Panc1 (cell line): ENCODE data around the gene KRT15. TPM values are rescaled to one million over a fixed set of nuclear protein-coding genes. Genes with fewer than 3 reads are reported as not detected.

ENCODE experiments used
- ATAC-seq: fragments of 200-7000 bp; cut with Tn5 transposase; 2 replicates; pipeline ENCODE4 v1.9.1; 2020; ENCODE audit warnings: mild to moderate bottlenecking, moderate library complexity
- BruUV-seq: library from RNA; stranded (reverse); fragments of 400-500 nt; replicated peaks from 2 replicates; lab custom pipeline; 2021; lab: Mats Ljungman, UMichigan
- CTCF ChIA-PET: fragments of 300-600 bp; sonication (Branson Sonifier 250); formaldehyde crosslinking; loops from one replicate; lab custom pipeline; 2022; ENCODE audit warnings: antibody characterized with exemption; lab: Charles Lee
- POLR2A ChIA-PET: fragments of 300-600 bp; sonication (Branson Sonifier 250); formaldehyde crosslinking; loops from one replicate; lab custom pipeline; 2022; ENCODE audit warnings: antibody characterized with exemption; lab: Charles Lee
- DNase-seq: peaks from one replicate; pipeline ENCODE4 v3.0.0-alpha.2; 2010; ENCODE audit warnings: low read depth, low spot score
- H3K27ac ChIP-seq: 2 replicates; pipeline ENCODE4 v1.5.1; 2011; ENCODE audit warnings: mild to moderate bottlenecking, low read length, inconsistent platforms
- H3K27me3 ChIP-seq: fragments of 200-500 bp; sonication (Bioruptor generic); 2 replicates; pipeline ENCODE4 v1.6.0; 2014; ENCODE audit warnings: low read length, inconsistent platforms; ENCODE audit not compliant: control insufficient read depth, insufficient read depth
- H3K36me3 ChIP-seq: fragments of 200-500 bp; sonication (Bioruptor generic); 2 replicates; pipeline ENCODE4 v1.5.1; 2014; ENCODE audit warnings: inconsistent platforms, mild to moderate bottlenecking, low read length, moderate library complexity; ENCODE audit not compliant: control insufficient read depth, insufficient read depth
- H3K4me1 ChIP-seq: 2 replicates; pipeline ENCODE4 v1.5.1; 2011; ENCODE audit warnings: inconsistent platforms, mild to moderate bottlenecking, low read length, moderate library complexity; ENCODE audit not compliant: control insufficient read depth, insufficient read depth
- H3K4me3 ChIP-seq, 2 experiments: 2 replicates each; pipeline ENCODE4 v1.5.1; 2011 to 2012; ENCODE audit warnings: low read depth in 2 of 2, low read length in 2 of 2, mild to moderate bottlenecking in 2 of 2, inconsistent platforms in 1 of 2, moderate library complexity in 1 of 2
- H3K9me3 ChIP-seq: fragments of 200-500 bp; sonication (Bioruptor generic); 2 replicates; pipeline ENCODE4 v1.5.1; 2014; ENCODE audit warnings: low read depth, mild to moderate bottlenecking, inconsistent platforms, low read length, moderate library complexity; ENCODE audit not compliant: control insufficient read depth, insufficient read depth
- POLR2AphosphoS5 ChIP-seq: IDR thresholded peaks from 2 replicates; pipeline ENCODE4 v1.6.1; 2012; ENCODE audit warnings: mild to moderate bottlenecking, low read depth, low read length, moderate library complexity
- REST ChIP-seq, 2 experiments: IDR thresholded peaks; 2 replicates each; pipeline ENCODE4 v1.6.1; 2011 to 2012; ENCODE audit warnings: low read depth in 2 of 2, control low read depth in 1 of 2, low read length in 1 of 2, mild to moderate bottlenecking in 1 of 2, moderate library complexity in 1 of 2; ENCODE audit not compliant: insufficient read depth in 1 of 2
- SIN3A ChIP-seq: IDR thresholded peaks from 2 replicates; pipeline ENCODE4 v1.6.1; 2012; ENCODE audit warnings: low read depth, mild to moderate bottlenecking, low read length, moderate library complexity, borderline replicate concordance; ENCODE audit not compliant: insufficient read depth
- TCF7L2 ChIP-seq: IDR thresholded peaks from 2 replicates; pipeline ENCODE4 v1.6.1; 2011; ENCODE audit warnings: mild to moderate bottlenecking, low read depth, low read length, inconsistent platforms
- in situ Hi-C: cut with HindIII; loops from 2 replicates; pipeline ENCODE4 v1.10.0; 2016; ENCODE audit warnings: low sequenced_read_pairs, low pct_unique_long_range_greater_than_20kb
- intact Hi-C: fragments of 100-400 bp; cut with micrococcal nuclease; formaldehyde crosslinking; loops from one replicate; pipeline ENCODE4 v1.10.0; 2022; ENCODE audit not compliant: unreplicated experiment
- total RNA-seq: library from RNA; stranded (reverse); gene quantifications from one replicate; pipeline ENCODE4 v1.2.1, GENCODE V29; 2021; ENCODE audit not compliant: unreplicated experiment
- TF ChIP-seq, protein P1 (sequence below): fragments of 450-650 bp; IDR thresholded peaks from 2 replicates; pipeline ENCODE4 v1.5.1; 2017; ENCODE audit warnings: mild to moderate bottlenecking

The KRT15 gene
- total RNA-seq, 1 experiment from 2014 or later = 70.4 TPM

DNA sequence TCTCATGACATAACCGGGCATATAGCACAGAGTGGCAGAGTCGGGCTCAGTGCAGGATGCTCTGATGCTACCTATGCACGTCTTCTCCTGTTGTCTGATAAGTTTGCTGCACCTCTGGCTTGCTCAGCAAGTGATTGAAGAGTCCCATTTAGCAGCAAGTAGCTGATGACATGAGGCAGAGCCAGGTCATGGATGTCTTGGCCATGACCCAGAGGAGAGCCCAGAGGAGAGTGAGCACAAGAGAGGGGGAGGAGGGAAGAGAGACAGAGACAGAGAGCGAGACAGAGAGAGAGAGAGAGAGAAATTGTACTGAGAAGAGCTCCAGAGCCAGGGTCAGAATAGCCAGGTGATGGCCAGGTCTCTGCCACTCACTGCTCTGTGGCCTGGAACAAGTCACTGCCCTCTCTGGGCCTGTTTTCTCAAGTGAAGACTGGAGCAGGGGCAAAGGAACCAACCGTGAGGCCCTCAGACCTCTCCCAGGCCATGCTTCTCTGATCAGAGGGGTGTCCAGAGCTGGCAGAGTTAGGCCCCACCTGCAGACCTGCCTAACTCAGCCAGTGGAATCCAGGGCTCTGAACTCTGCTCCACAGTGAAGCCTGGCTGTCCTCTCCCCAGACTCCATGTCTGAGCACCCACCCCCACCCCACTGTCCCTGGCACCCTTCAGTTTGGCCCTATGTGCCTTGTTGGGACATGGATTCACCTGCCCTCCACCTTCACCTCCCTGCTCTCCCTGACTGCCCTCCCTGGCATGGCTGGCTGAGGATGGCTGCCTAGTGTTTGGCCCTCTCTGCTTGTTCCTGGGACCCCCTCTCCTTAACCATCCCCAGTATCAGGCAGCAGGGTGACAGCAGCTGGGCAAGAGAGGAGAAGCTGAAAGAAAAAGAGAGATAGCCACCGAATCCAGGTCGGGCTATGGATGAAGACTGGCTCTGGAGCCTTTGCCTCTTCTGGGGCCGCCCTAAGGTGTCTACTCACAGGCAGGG lies 33.5 kb downstream of the KRT15 start:
- peak overlapping the region; percentile 5; the same call in 1 of the 2 replicates for H3K27ac ChIP-seq
- no peaks in the 10 kb centered on the region for H3K36me3 ChIP-seq
- no TSS peak for BruUV-seq
- no peak overlapping the region for H3K4me3 ChIP-seq
- H3K9me3 ChIP-seq = no peaks in the 10 kb centered on the region
- DNase-seq = no peak
- intact Hi-C loops (loop anchor here (5.0 kb wide), 1 partner anchor 383 kb away; the partner anchor contains the start of gene KRTAP4-16), in situ Hi-C loops (no loop called here)
- TF ChIP-seq REST (IDR thresholded peaks at IDR 0.05; ENCODE audit: insufficient read depth in 1 of 2, low read depth in 2 of 2, low read length in 1 of 2) (no peak), SIN3A (no peak), POLR2AphosphoS5 (no peak), TCF7L2 (no peak)
- TF ChIP-seq, protein P1, sequence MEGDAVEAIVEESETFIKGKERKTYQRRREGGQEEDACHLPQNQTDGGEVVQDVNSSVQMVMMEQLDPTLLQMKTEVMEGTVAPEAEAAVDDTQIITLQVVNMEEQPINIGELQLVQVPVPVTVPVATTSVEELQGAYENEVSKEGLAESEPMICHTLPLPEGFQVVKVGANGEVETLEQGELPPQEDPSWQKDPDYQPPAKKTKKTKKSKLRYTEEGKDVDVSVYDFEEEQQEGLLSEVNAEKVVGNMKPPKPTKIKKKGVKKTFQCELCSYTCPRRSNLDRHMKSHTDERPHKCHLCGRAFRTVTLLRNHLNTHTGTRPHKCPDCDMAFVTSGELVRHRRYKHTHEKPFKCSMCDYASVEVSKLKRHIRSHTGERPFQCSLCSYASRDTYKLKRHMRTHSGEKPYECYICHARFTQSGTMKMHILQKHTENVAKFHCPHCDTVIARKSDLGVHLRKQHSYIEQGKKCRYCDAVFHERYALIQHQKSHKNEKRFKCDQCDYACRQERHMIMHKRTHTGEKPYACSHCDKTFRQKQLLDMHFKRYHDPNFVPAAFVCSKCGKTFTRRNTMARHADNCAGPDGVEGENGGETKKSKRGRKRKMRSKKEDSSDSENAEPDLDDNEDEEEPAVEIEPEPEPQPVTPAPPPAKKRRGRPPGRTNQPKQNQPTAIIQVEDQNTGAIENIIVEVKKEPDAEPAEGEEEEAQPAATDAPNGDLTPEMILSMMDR = no peak
- H3K27me3 ChIP-seq = no peaks in the 10 kb centered on the region
- peaks cover 20% of the 10 kb centered on the region for H3K4me1 ChIP-seq
- ChIA-PET CTCF (no interaction called here), POLR2A (no interaction called here)
- ATAC-seq = 0 out of 2 replicates have a peak, but pooled peaks have one; percentile 14

GRCh38 chr17:41483991-41484826 lies 34.5 kb downstream of the KRT15 start:
- Histone ChIP-seq H3K27ac (no peak overlapping the region), H3K9me3 (no peaks in the 10 kb centered on the region), H3K4me3 (no peak overlapping the region), H3K36me3 (no peaks in the 10 kb centered on the region), H3K27me3 (no peaks in the 10 kb centered on the region), H3K4me1 (peaks cover 17% of the 10 kb centered on the region)
- CTCF ChIA-PET = no interaction called here
- POLR2A ChIA-PET = no interaction called here
- no peak for DNase-seq
- in situ Hi-C loops (no loop called here), intact Hi-C loops (loop anchor here (5.0 kb wide), 1 partner anchor 382 kb away; the partner anchor contains the start of gene KRTAP4-16)
- peak; percentile 42 for ATAC-seq
- TF ChIP-seq, protein P1 = no peak
- no peak for TF ChIP-seq SIN3A
- TF ChIP-seq POLR2AphosphoS5 = no peak
- no peak for TF ChIP-seq REST (IDR thresholded peaks at IDR 0.05; ENCODE audit: insufficient read depth in 1 of 2, low read depth in 2 of 2, low read length in 1 of 2)
- no peak for TF ChIP-seq TCF7L2
- no TSS peak for BruUV-seq
